Measurements from ENCODE around the gene SIN3B.

- TF ChIP-seq CTCF (IDR thresholded peaks at IDR 0.05) (no peak), POLR2A (IDR thresholded peaks at IDR 0.05; ENCODE audit: low read depth) (no peak)
These were observed 39.4 kb downstream of the SIN3B start for GRCh38 chr19:16868423-16869130.

Measured in esophagus muscularis mucosa (tissue), 3 donors.